KMS-11 (cell line): ENCODE results near the gene CLEC18A.

ENCODE experiments used
- H2AFZ ChIP-seq: fragments of 200-600 bp; sonication (generic); 2 replicates; pipeline ENCODE4 v1.6.1; 2016; ENCODE audit warnings: antibody characterized with exemption, mixed run types, low read depth
- H3K27ac ChIP-seq: fragments of 200-600 bp; sonication (generic); 2 replicates; pipeline ENCODE4 v1.6.1; 2016; ENCODE audit warnings: mild to moderate bottlenecking, mixed run types
- H3K27me3 ChIP-seq: fragments of 200-600 bp; sonication (generic); 2 replicates; pipeline ENCODE4 v1.6.1; 2017; ENCODE audit warnings: mild to moderate bottlenecking, low read depth, mixed run types, moderate library complexity; ENCODE audit not compliant: insufficient read depth
- H3K36me3 ChIP-seq: fragments of 200-600 bp; sonication (generic); 2 replicates; pipeline ENCODE4 v1.6.1; 2017; ENCODE audit warnings: mild to moderate bottlenecking, mixed run types; ENCODE audit not compliant: insufficient read depth
- H3K4me1 ChIP-seq: fragments of 200-600 bp; sonication (generic); 2 replicates; pipeline ENCODE4 v1.6.1; 2016; ENCODE audit warnings: mild to moderate bottlenecking, low read depth, mixed run types; ENCODE audit not compliant: poor library complexity, severe bottlenecking
- H3K4me2 ChIP-seq: fragments of 200-600 bp; sonication (generic); 2 replicates; pipeline ENCODE4 v1.7.0; 2016; ENCODE audit warnings: mild to moderate bottlenecking, mixed run types
- H3K4me3 ChIP-seq: fragments of 200-600 bp; sonication (generic); IDR thresholded peaks from 2 replicates; pipeline ENCODE4 v1.6.1; 2017; ENCODE audit warnings: low read depth, low read length, mixed read lengths; ENCODE audit not compliant: insufficient read depth
- H3K79me2 ChIP-seq: fragments of 200-600 bp; sonication (generic); 2 replicates; pipeline ENCODE4 v1.6.1; 2016; ENCODE audit warnings: low read depth, mixed run types; ENCODE audit not compliant: insufficient read depth
- H3K9ac ChIP-seq: fragments of 200-600 bp; sonication (generic); 2 replicates; pipeline ENCODE4 v1.6.1; 2016; ENCODE audit warnings: mild to moderate bottlenecking, mixed run types
- H4K20me1 ChIP-seq: fragments of 200-600 bp; sonication (generic); 2 replicates; pipeline ENCODE4 v1.6.1; 2016; ENCODE audit warnings: mild to moderate bottlenecking, mixed run types; ENCODE audit not compliant: insufficient read depth
- TF ChIP-seq, protein P1 (sequence below): fragments of 200-600 bp; sonication (generic); conservative IDR thresholded peaks from 2 replicates; pipeline ENCODE4 v1.6.1; 2017; ENCODE audit warnings: low read depth, mild to moderate bottlenecking, antibody characterized with exemption, low read length, moderate library complexity, mixed read lengths

Gene CLEC18A

DNA sequence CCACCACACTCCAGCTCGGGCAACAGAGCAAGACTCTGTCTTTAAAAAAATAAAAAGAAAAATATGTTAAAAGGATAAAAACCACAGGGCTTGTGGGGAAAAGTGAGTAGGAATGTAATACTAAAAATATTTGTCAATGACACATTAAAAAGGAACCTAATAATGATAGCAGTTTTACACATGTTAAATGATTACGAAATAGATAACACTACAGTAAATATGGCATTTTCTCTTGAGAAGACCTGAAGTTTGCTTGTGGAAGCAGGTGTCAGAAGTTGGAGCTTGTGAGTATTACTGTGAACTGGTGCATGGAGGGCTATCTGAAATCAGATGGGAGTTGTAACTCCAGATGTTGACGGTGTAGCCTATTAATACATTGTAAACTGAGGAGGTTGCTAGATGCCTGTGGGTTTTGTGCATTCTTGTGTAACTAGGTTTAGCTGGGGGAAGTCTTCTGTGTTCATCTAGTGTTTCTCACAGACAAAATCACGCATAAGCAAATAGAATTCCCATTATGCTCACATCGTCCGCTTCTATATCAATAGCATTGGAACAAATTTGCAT, 44.2 kb upstream of the CLEC18A start:
- Histone ChIP-seq H3K4me3 (no peak overlapping the region), H3K79me2 (no peaks in the 10 kb centered on the region), H3K9ac (no peak overlapping the region), H3K27me3 (no peaks in the 10 kb centered on the region), H3K27ac (no peak overlapping the region), H4K20me1 (no peaks in the 10 kb centered on the region), H3K4me2 (no peak overlapping the region), H3K4me1 (no peaks in the 10 kb centered on the region), H3K36me3 (no peaks in the 10 kb centered on the region), H2AFZ (no peak overlapping the region)
- TF ChIP-seq, protein P1, sequence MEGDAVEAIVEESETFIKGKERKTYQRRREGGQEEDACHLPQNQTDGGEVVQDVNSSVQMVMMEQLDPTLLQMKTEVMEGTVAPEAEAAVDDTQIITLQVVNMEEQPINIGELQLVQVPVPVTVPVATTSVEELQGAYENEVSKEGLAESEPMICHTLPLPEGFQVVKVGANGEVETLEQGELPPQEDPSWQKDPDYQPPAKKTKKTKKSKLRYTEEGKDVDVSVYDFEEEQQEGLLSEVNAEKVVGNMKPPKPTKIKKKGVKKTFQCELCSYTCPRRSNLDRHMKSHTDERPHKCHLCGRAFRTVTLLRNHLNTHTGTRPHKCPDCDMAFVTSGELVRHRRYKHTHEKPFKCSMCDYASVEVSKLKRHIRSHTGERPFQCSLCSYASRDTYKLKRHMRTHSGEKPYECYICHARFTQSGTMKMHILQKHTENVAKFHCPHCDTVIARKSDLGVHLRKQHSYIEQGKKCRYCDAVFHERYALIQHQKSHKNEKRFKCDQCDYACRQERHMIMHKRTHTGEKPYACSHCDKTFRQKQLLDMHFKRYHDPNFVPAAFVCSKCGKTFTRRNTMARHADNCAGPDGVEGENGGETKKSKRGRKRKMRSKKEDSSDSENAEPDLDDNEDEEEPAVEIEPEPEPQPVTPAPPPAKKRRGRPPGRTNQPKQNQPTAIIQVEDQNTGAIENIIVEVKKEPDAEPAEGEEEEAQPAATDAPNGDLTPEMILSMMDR, result no peak

DNA sequence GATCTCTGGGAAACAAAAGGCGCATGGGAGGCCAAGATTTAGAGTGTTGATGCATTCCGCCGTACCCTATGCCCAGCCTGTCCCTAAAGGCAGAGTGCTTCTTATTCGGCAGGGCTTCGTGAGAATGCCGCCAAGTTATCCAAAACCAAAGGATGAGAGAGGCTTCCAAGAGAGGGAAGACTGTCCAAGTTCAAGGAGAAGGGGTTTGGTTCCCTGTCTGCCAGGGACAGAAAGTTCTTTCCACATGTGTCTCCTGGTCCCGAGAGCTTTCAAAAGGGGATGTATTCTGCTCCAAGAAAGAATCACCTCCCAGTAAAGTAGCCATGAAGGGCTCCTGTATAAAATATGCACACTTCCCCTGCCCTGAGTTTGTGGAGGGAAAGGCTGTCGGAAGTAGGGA, 42.1 kb upstream of the CLEC18A start:
- no peaks in the 10 kb centered on the region for H3K27me3 ChIP-seq
- no peaks in the 10 kb centered on the region for H3K4me1 ChIP-seq
- TF ChIP-seq, protein P1, result no peak
- H3K4me3 ChIP-seq, result no peak overlapping the region
- no peaks in the 10 kb centered on the region for H4K20me1 ChIP-seq
- no peak overlapping the region for H3K27ac ChIP-seq
- H3K9ac ChIP-seq, result no peak overlapping the region
- H3K36me3 ChIP-seq, result no peaks in the 10 kb centered on the region
- no peaks in the 10 kb centered on the region for H3K79me2 ChIP-seq
- no peak overlapping the region for H2AFZ ChIP-seq
- H3K4me2 ChIP-seq, result no peak overlapping the region

DNA sequence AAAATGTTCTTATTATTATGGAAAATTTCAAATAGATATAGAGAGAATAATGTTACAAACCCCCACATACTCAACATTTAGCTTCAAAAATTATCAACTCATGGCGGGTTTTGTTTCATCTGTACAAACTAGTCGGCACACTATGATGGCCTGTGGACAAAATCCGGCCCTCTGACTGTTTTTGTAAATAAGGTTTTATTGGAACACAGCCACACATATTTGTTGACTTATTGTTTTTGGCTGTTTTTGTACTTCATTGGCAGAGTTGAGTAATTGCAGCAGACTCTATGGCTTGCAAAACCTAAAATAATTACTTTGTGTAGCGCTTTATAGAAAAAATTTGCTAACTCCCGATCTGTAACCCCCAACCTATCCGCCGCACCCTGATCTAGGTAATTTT, 41.4 kb upstream of the CLEC18A start:
- TF ChIP-seq, protein P1, result no peak
- H3K4me2 ChIP-seq, result no peak overlapping the region
- no peak overlapping the region for H3K4me3 ChIP-seq
- no peak overlapping the region for H3K27ac ChIP-seq
- H3K4me1 ChIP-seq, result no peaks in the 10 kb centered on the region
- no peaks in the 10 kb centered on the region for H3K36me3 ChIP-seq
- no peaks in the 10 kb centered on the region for H3K27me3 ChIP-seq
- H3K79me2 ChIP-seq, result no peaks in the 10 kb centered on the region
- H3K9ac ChIP-seq, result no peak overlapping the region
- H2AFZ ChIP-seq, result no peak overlapping the region
- no peaks in the 10 kb centered on the region for H4K20me1 ChIP-seq

DNA sequence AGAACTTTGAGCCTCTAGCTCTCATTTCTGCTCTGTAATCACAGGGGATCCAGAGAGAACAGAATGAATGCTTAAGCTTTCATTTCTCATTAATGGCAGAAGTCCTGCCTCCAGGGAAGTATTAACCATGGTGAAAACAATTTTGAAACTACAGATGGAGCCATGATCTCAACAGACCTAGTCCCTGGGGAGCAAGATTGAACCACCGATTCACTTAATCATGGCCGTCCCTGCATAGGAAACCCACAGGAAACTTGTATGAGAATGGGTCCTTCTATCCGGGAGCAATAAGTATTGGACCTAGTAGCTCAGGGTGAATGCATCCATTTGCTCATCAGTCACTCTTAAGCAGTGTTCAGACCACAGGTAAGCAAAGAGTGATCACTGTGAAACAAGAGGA, 40.2 kb upstream of the CLEC18A start:
- Histone ChIP-seq H4K20me1 (no peaks in the 10 kb centered on the region), H2AFZ (no peak overlapping the region), H3K79me2 (no peaks in the 10 kb centered on the region), H3K36me3 (no peaks in the 10 kb centered on the region), H3K4me2 (no peak overlapping the region), H3K27ac (no peak overlapping the region), H3K27me3 (no peaks in the 10 kb centered on the region), H3K4me3 (no peak overlapping the region), H3K4me1 (no peaks in the 10 kb centered on the region), H3K9ac (no peak overlapping the region)
- TF ChIP-seq, protein P1, result no peak
